ENCODE results near the gene PLPPR4.

- TF ChIP-seq CTCF (IDR thresholded peaks at IDR 0.05), result no peak
- no peak for TF ChIP-seq ZFX (IDR thresholded peaks at IDR 0.05; ENCODE audit: borderline replicate concordance)
These were observed 82.9 kb downstream of the PLPPR4 start for GRCh38 chr1:99347041-99347684.

Measured in 22Rv1 (cell line).